ENCODE data around the gene IFT74. TPM values are rescaled to one million over a fixed set of nuclear protein-coding genes. Genes with fewer than 3 reads are reported as not detected.

The IFT74 gene
- 5.8 and 8.1 TPM in 2 replicates for total RNA-seq

GRCh38 chr9:26955921-26956859 is at the start of gene IFT74:
IFT74 (plus strand) TSS chr9:26956412; CDS start chr9:26961968, 5,556 bp downstream.

GRCh38 chr9:26946753-26947727 is 9.2 kb upstream of the IFT74 start, which contains the start of gene PLAA:
PLAA (minus strand) TSS chr9:26947242; CDS start chr9:26947045, 197 bp downstream.

GRCh38 chr9:27005491-27005890 is 49.3 kb downstream of the IFT74 start, which contains the start of gene LRRC19:
LRRC19 (minus strand) TSS chr9:27005672; CDS start chr9:26999694, 5,978 bp downstream.

GRCh38 chr9:27108981-27109541 is 152.8 kb downstream of the IFT74 start, which contains the start of gene TEK:
TEK (plus strand) TSS chr9:27109225; CDS start chr9:27109591, 366 bp downstream.

Other genes starting within 250 kb of the IFT74 start
- gene CAAP1, start 63.6 kb upstream of the IFT74 start, total RNA-seq: 17.2 and 17.3 TPM in 2 replicates
- 20.3 and 42.8 TPM in 2 replicates for gene PLAA, start 9.2 kb upstream of the IFT74 start, total RNA-seq
- not detected in 2 replicates for gene LRRC19, start 49.3 kb downstream of the IFT74 start, total RNA-seq
- 3.2 and 10.5 TPM in 2 replicates for gene TEK, start 152.8 kb downstream of the IFT74 start, total RNA-seq